ENCODE measurements around the gene SLC35F3.

The SLC35F3 gene

GRCh38 chr1:234313171-234313570 lies 408.7 kb downstream of the SLC35F3 start:
- DNase-seq (ENCODE audit: low read depth in 2 of 3, low spot score in 1 of 3), result no peak

- no peak for DNase-seq (ENCODE audit: low read depth in 2 of 3, low spot score in 1 of 3)
Observed at GRCh38 chr1:234315091-234315541, 410.6 kb downstream of the SLC35F3 start.

- DNase-seq (ENCODE audit: low read depth in 2 of 3, low spot score in 1 of 3), result no peak
Observed at GRCh38 chr1:234315588-234315987, 411.1 kb downstream of the SLC35F3 start.

- no peak for DNase-seq (ENCODE audit: low read depth in 2 of 3, low spot score in 1 of 3)
Observed at GRCh38 chr1:234316486-234316885, 412.0 kb downstream of the SLC35F3 start.

DNA sequence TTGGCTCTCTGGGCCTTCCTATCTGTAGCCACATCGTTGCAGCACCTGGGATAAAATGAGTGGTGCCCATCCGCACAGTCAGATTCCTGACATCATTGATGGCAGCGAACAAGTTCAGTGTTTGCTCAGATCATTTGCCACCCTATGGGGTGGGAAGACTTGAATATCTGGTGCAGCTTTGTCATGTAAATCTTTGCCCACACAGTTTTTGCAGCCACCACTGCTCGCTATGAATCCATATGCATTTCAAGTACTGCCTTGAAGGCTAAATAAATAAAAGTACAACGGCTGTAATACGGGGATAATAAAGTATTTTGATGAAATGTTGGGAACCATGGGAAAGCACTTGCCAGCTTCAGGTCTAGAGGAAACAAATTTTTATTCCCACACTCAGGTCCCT lies 412.5 kb downstream of the SLC35F3 start:
- no peak for DNase-seq (ENCODE audit: low read depth in 2 of 3, low spot score in 1 of 3)

DNA sequence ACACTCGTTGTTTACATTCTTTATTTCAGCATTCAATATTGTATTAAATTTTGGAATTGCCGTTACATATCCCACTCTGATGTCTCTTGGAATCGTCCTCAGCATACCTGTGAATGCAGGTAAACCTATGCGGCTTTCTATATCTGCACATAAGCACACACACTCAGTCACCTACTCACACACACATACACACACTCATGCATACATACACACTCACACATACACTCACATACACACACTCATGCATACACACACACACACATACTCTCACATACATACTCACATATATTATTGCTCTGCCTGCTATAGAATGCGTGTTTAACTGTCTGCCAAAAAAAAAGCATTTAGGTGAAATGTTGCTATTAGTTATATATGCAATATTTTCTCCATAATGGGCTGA lies 415.6 kb downstream of the SLC35F3 start:
- DNase-seq (ENCODE audit: low read depth in 2 of 3, low spot score in 1 of 3), result no peak

- no peak for DNase-seq (ENCODE audit: low read depth in 2 of 3, low spot score in 1 of 3)
Observed at GRCh38 chr1:234320549-234320948, 416.1 kb downstream of the SLC35F3 start.

DNA sequence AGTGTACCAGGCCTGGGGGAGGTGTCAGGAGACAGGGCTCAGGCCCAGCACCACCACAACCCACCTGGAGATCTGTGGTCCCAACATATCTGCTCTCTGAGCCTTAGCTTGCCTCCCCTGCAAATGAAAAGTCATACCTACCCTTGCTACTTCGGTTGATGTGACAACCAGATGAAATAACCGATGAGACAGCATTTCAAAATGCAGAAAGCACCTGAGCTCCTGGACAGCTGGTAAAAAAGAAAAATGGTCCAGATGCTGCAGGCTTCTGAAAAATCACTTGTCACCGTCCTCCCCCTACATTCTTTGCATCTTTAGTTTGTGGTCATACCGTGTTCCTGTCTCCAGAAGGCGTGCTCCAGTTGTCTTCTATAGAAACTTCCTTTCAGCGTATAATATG lies 416.8 kb downstream of the SLC35F3 start:
- DNase-seq (ENCODE audit: low read depth in 2 of 3, low spot score in 1 of 3), result no peak

DNA sequence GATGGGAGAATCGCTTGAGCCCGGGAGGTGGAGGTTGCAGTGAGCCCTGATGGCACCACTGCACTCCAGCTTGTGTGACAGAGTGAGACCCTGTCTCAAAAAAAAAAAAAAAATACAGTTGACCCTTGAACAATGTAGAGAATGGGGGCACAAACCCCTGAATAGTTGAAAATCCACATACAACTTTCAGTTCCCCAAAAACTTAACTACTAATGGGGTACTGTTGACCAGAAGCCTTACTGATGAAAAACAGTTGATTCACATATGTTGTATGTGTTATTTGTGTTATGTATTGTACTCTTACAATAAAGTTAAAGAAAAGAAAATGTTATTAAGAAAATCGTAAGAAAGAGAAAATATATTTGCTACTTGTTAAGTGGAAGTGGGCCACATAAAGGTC lies 417.6 kb downstream of the SLC35F3 start:
- no peak for DNase-seq (ENCODE audit: low read depth in 2 of 3, low spot score in 1 of 3)

GRCh38 chr1:234322979-234323378 lies 418.5 kb downstream of the SLC35F3 start:
- DNase-seq (ENCODE audit: low read depth in 2 of 3, low spot score in 1 of 3), result peak; percentile 40 to 60 (median 41)

GRCh38 chr1:234324821-234325220 lies 420.3 kb downstream of the SLC35F3 start:
- no peak for DNase-seq (ENCODE audit: low read depth in 2 of 3, low spot score in 1 of 3)

DNA sequence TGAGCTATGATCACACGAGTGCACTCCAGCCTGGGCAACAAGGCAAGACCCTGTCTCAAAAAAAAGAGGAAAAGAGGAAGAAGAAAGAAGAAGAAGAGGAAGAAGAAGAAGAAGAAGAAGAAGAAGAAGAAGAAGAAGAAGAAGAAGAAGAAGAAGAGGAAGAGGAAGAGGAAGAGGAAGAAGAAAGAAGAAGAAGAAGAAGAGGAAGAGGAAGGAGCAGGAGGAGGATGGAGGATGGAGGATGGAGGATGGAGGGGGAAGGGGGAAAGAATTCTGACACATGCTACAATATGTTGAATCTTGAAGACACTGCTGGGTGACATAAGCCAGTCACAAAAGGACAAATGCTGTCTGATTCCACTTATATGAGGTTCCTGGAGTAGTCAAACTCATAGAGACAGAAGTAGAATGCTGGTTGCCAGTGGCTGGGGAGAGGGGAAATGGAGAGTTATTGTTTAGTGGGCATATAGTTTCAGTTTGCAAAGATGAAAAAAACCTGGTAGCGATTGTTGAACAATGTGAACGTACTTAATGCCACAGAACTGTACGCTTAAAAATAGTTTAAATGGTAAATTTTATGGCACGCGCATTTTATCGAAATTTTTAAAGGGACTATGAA lies 421.5 kb downstream of the SLC35F3 start:
- no peak for DNase-seq (ENCODE audit: low read depth in 2 of 3, low spot score in 1 of 3)

- peak; percentile 37 to 71 (median 71) for DNase-seq (ENCODE audit: low read depth in 2 of 3, low spot score in 1 of 3)
Observed at GRCh38 chr1:234326497-234327366, 422.3 kb downstream of the SLC35F3 start.

DNA sequence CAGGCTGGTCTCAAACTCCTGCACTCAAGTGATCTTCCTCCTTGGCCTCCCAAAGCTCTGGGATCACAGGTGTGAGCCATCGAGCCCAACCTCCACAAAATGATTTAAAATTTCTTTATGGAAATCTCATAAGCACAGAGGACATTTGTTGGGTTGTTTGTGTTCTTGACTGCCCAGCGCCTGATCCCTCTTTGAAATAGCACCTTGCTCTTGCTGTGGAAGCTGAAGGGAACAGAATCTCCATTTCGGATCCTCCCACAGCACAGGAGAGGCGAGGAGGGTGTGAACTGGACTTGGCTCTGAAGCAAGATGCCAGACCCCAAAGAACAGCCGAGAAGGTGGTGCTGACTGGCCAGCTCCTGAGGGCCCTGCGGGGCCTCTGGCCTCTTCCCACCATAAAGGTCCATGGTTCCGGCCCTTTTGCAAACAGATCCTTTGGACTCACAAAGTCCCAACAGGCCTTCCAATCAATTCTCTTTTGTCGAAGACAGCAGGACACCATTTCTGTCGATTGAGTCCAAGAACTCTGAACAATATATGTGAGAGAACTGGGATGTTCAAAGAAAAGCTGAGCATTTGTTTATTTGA lies 423.2 kb downstream of the SLC35F3 start:
- DNase-seq (ENCODE audit: low read depth in 2 of 3, low spot score in 1 of 3), result no peak

GRCh38 chr1:234330843-234331215 lies 426.4 kb downstream of the SLC35F3 start:
- DNase-seq (ENCODE audit: low read depth in 2 of 3, low spot score in 1 of 3), result no peak

DNA sequence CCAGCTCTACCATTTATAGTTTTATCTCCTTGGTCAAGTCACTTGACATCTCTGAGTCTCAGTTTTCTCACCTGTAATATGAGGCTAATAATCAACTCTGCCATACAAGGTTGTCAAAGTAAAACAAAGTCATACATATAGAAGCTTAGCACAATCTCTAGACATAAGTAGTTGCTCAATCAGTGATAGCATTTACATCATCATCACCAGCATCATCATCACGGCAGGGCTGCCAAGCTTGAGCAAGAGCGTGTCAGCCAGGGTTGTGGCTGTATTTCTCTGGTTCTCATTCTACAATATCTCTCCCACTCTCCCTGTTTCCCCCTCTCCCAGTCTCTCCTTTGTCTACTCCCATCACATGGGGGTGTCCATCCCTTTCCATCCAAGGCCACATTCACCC lies 427.0 kb downstream of the SLC35F3 start:
- DNase-seq (ENCODE audit: low read depth in 2 of 3, low spot score in 1 of 3), result no peak

GRCh38 chr1:234336359-234336758 lies 431.9 kb downstream of the SLC35F3 start:
- DNase-seq (ENCODE audit: low read depth in 2 of 3, low spot score in 1 of 3), result no peak

GRCh38 chr1:234337233-234337632 lies 432.8 kb downstream of the SLC35F3 start:
- DNase-seq (ENCODE audit: low read depth in 2 of 3, low spot score in 1 of 3), result no peak

GRCh38 chr1:234340528-234340927 lies 436.1 kb downstream of the SLC35F3 start:
- DNase-seq (ENCODE audit: low read depth in 2 of 3, low spot score in 1 of 3), result no peak

DNA sequence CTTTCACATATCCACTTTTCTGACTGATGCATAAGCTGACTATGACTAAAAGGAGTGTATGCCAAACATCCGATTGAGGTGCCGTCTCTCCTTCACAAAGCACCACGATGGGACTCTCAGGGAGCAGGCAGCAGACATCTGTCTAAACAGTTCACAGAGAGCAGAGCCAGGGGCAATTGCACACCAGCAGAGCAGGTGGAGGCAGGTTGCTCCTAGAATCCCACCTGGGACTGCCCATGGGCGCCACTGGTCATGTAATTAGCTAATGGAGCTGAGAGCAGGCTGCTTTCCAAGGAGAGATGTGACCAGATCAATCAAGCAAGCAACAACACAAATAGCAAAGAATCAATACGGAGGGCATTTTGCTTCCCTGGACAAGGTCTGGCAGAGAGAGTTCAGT lies 438.3 kb downstream of the SLC35F3 start:
- no peak for DNase-seq (ENCODE audit: low read depth in 2 of 3, low spot score in 1 of 3)

- DNase-seq (ENCODE audit: low read depth in 2 of 3, low spot score in 1 of 3), result no peak
Observed at GRCh38 chr1:234345237-234345636, 440.8 kb downstream of the SLC35F3 start.

GRCh38 chr1:234348964-234349363 lies 444.5 kb downstream of the SLC35F3 start:
- no peak for DNase-seq (ENCODE audit: low read depth in 2 of 3, low spot score in 1 of 3)

All from stimulated activated CD4-positive, alpha-beta T cell treated with anti-CD3 and anti-CD28 coated beads, Interleukin-12 subunit alpha, Interleukin-12 subunit beta, amount 100 ng/mL, for 48 hours (primary cell).